ENCODE results near the gene C16orf95. TPM values are rescaled to one million over a fixed set of nuclear protein-coding genes. Genes with fewer than 3 reads are reported as not detected.
"Not testable (repeated sequence)": the region's sequence is repeated elsewhere in the genome, so short reads cannot be mapped to it uniquely, and the experiment has no call there.

C16orf95 gene
- total RNA-seq, 2 experiments from 2014 or later, result 11.5 to 13.6 TPM

DNA sequence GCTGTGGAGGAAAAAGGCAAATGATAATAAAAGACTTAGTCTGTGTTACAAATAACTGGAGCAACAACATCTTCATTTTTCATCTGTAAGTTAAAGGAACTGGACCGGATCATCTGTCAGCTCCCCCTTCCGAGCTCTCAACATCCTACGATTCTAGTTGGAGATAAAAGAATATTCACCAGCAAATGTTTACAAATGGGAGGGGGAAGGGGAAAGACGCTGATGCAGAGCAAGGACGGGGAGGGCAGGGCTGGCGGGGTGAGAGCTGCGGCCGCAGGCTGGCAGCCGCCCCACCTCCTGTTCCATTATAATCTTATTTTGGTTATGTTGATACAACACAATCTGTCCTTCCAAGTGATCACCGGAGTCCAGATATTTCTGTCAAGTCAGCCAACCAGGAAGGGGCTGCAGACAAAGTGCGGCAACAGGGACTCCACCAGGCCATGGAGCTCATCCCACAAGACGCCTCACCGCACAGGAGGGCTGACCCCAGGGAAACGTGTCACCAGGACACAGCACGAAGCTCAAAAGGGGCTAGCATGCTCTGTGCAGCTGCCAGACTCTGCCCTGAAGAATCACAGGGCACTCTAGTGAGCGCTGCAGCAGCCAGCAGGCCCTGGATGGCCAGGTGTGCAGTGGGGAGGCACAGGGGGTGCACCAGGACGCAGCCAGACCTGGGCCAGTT, 46.7 kb upstream of the C16orf95 start:
- H3K4me3 Mint-ChIP-seq, result no peak overlapping the region
- ATAC-seq (no peak), DNase-seq (no peak)
- ChIA-PET CTCF (interaction anchor here (0.9 to 1.3 kb wide), 2 partner anchors 32 to 272 kb away, joined by 3 read pairs; no protein-coding TSS in a partner anchor), POLR2A (interaction anchor here (1.5 kb wide), 1 partner anchor 47 kb away, joined by 3 read pairs; the partner anchor contains the start of gene C16orf95)
- H3K9me3 Mint-ChIP-seq, result no peaks in the 10 kb centered on the region
- intact Hi-C loops (cut with micrococcal nuclease), result no loop called here
- no peaks in the 10 kb centered on the region for H3K27me3 Mint-ChIP-seq
- peaks cover 17% of the 10 kb centered on the region for H3K36me3 Mint-ChIP-seq (ENCODE audit: low read depth)
- peak overlapping the region; percentile 55 for H3K27ac Mint-ChIP-seq
- TF ChIP-seq CTCF (IDR thresholded peaks at IDR 0.05), result no peak
- H3K4me1 Mint-ChIP-seq (ENCODE audit: low read depth), result peaks cover 35% of the 10 kb centered on the region

- ChIA-PET CTCF (interaction anchor here (1.3 kb wide), 1 partner anchor 33 kb away, joined by 3 read pairs; no protein-coding TSS in a partner anchor), POLR2A (interaction anchor here (1.5 kb wide), 1 partner anchor 46 kb away, joined by 3 read pairs; the partner anchor contains the start of gene C16orf95)
- H3K4me1 Mint-ChIP-seq (ENCODE audit: low read depth), result peaks cover 27% of the 10 kb centered on the region
- ATAC-seq; intact Hi-C loops (cut with micrococcal nuclease); H3K27me3 Mint-ChIP-seq; DNase-seq; H3K27ac Mint-ChIP-seq; H3K9me3 Mint-ChIP-seq; H3K4me3 Mint-ChIP-seq: not testable (repeated sequence)
- peaks cover 22% of the 10 kb centered on the region for H3K36me3 Mint-ChIP-seq (ENCODE audit: low read depth)
These were observed 45.8 kb upstream of the C16orf95 start for GRCh38 chr16:87362828-87363559.

- ChIA-PET POLR2A (interaction anchor here (0.6 to 1.5 kb wide), 2 partner anchors 45 to 814 kb away, joined by 3 read pairs; partner anchors contain the start of gene C16orf95), CTCF (interaction anchor here (1.0 kb wide), 1 partner anchor 173 kb away, joined by 3 read pairs; no protein-coding TSS in a partner anchor)
- Mint-ChIP-seq H3K27ac (no peak overlapping the region), H3K9me3 (no peaks in the 10 kb centered on the region), H3K4me3 (no peak overlapping the region), H3K4me1 (ENCODE audit: low read depth) (peaks cover 17% of the 10 kb centered on the region), H3K36me3 (ENCODE audit: low read depth) (peaks cover 23% of the 10 kb centered on the region), H3K27me3 (no peaks in the 10 kb centered on the region)
- no peak for TF ChIP-seq CTCF (IDR thresholded peaks at IDR 0.05)
- intact Hi-C loops (cut with micrococcal nuclease), result no loop called here
- DNase-seq, result no peak
- ATAC-seq, result no peak
These were observed 44.9 kb upstream of the C16orf95 start for GRCh38 chr16:87361916-87362619.

DNA sequence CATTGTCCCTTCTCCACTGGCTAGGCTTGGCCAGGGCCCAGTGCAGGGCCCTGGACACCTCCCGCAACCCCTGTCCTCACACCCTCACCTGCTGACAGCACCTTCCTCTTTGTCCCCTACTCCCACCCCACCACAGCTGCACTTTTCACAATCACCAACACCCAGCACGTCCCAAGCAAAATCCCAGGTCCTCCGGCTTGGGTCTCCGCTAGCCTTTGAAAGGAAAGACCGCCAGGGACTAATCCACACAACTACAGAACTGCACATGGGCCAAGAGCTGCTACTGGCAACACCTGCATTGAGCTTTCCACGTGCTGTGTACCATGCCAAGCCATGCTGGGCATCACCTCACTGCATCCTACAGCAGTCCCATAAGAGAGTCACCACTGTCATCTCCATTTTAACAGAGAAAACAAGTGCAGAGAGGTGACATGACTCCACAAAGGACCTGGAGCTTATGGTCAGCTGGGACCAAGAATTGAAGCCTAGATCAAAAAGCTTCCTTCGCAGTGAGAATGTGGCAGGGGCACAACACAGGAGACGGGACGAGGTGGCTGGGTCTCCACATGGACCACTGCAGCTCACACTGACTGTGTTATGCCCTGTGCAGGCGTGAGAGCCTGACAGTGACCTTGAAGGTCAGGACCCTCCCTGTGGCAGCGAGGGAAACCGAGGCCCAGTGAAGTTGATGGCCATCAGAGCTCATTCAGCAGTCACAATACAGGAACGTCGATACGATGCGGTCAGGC, 43.8 kb upstream of the C16orf95 start:
- no peak overlapping the region for H3K4me3 Mint-ChIP-seq
- H3K9me3 Mint-ChIP-seq, result no peaks in the 10 kb centered on the region
- no peaks in the 10 kb centered on the region for H3K27me3 Mint-ChIP-seq
- ChIA-PET POLR2A (interaction anchor here (0.6 to 1.0 kb wide), 2 partner anchors 14 to 816 kb away, joined by 3 read pairs; no protein-coding TSS in a partner anchor), CTCF (interaction anchor here (1.0 kb wide), 1 partner anchor 172 kb away, joined by 3 read pairs; no protein-coding TSS in a partner anchor)
- peaks cover 12% of the 10 kb centered on the region for H3K4me1 Mint-ChIP-seq (ENCODE audit: low read depth)
- no peak overlapping the region for H3K27ac Mint-ChIP-seq
- ATAC-seq (no peak), DNase-seq (no peak)
- H3K36me3 Mint-ChIP-seq (ENCODE audit: low read depth), result peaks cover 20% of the 10 kb centered on the region
- TF ChIP-seq CTCF (IDR thresholded peaks at IDR 0.05), result no peak
- intact Hi-C loops (cut with micrococcal nuclease), result no loop called here
